ENCODE data around the gene CAST.

Gene CAST

GRCh38 chr5:96636046-96636445, 26.1 kb upstream of the CAST start:
- TF ChIP-seq, protein P1, sequence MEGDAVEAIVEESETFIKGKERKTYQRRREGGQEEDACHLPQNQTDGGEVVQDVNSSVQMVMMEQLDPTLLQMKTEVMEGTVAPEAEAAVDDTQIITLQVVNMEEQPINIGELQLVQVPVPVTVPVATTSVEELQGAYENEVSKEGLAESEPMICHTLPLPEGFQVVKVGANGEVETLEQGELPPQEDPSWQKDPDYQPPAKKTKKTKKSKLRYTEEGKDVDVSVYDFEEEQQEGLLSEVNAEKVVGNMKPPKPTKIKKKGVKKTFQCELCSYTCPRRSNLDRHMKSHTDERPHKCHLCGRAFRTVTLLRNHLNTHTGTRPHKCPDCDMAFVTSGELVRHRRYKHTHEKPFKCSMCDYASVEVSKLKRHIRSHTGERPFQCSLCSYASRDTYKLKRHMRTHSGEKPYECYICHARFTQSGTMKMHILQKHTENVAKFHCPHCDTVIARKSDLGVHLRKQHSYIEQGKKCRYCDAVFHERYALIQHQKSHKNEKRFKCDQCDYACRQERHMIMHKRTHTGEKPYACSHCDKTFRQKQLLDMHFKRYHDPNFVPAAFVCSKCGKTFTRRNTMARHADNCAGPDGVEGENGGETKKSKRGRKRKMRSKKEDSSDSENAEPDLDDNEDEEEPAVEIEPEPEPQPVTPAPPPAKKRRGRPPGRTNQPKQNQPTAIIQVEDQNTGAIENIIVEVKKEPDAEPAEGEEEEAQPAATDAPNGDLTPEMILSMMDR (conservative IDR thresholded peaks at IDR 0.05) = no peak
- H3K27ac ChIP-seq = no peak overlapping the region

DNA sequence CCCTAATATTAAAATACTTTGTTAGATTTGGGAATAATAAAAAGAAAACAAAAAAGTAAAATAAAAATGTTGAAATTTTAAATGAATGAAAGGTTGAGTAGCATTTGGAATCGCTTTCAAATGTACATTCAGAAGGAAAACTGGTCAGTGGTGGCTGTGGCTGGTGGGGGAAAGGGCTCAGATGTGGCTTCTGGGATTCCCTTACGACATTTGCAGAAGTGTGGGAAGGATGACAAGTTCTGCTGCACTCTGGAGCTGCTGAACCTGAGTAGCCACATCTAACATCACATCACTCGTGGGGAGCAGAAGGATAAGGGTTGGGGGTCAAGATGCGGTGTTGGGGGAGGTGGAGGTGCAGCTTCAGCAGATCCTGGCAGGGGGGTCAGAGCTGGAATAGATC, 25.6 kb upstream of the CAST start:
- TF ChIP-seq, protein P1 (conservative IDR thresholded peaks at IDR 0.05) = no peak
- H3K27ac ChIP-seq = no peak overlapping the region

DNA sequence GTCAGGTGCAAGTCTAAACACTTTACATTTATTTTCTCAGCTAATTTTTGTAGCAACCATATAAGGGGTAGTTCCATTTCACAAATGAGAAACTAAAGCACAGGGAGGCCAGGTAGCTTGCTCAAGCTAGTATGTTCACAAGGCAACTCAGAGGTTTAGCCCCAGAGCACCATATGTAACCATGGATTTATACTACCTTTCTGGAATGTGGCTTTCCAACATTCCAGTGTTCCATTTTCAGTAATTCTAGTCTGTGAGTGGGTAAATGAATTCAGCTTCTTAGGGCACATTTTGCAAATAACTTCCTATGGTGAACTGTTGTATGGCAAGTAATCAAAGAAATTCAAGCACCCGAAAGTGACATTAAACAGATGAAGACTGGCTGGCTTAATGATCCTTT, 25.0 kb upstream of the CAST start:
- no peak overlapping the region for H3K27ac ChIP-seq
- TF ChIP-seq, protein P1 (conservative IDR thresholded peaks at IDR 0.05) = no peak

DNA sequence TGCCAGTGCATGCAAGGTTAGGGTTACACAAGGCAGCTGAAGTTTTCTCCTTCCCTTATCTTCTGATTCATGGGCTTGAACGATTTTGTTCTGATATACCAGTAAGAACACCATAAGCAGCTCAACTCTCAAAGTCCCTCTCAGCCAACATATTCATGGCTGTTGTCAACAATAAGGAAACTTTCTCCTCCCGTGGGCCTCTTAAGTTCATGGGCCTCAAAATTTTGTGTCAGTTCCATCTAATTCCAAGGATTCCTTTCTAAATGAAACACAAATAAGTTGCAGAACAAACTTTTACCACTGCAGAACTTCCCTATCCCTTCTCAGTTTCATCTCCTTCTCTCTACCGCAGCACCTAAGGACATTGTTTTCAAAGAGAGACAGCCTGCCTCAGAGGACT, 23.6 kb upstream of the CAST start:
- TF ChIP-seq, protein P1 (conservative IDR thresholded peaks at IDR 0.05) = no peak
- H3K27ac ChIP-seq = no peak overlapping the region

DNA sequence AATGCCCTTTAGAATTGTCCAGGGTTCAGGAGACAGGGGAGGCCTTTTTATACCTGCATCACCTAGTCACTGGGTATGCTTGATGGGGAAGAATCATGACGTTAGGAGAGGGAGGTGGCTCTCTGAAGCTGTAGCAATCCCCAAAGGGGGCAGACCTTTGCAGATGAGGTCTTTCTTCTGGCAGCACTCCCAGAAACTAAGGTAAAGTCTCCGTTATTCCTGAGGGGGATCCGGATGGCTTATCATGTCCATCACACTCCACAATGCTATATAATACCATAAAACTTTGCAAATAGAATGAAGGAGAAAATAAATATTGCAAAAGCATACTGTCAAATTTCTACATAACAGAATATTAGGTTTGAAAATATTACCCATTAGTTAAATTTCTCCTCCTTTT, 21.5 kb upstream of the CAST start:
- H3K27ac ChIP-seq = no peak overlapping the region
- TF ChIP-seq, protein P1 (conservative IDR thresholded peaks at IDR 0.05) = no peak

GRCh38 chr5:96641368-96642280, 20.6 kb upstream of the CAST start:
- H3K27ac ChIP-seq = peak overlapping the region; percentile 20
- TF ChIP-seq, protein P1 (conservative IDR thresholded peaks at IDR 0.05) = no peak

DNA sequence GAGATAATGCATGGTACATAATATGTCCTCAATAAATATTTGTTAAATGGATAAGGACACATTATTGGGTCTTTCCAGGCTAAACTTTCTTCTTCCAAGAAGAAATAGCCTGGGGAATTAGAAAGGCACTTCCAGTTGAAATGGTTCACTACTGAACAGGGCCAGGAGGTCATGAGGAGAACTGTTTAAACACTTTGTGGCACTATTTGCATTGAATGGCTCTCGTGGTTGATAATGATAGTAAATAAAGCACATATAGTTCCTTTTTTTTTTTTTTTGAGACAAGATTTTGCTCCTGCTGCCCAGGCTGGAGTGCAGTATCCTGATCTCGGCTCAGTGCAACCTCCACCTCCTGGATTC, 19.9 kb upstream of the CAST start:
- TF ChIP-seq, protein P1 (conservative IDR thresholded peaks at IDR 0.05) = no peak
- peak overlapping the region; percentile 20 for H3K27ac ChIP-seq

All from VCaP (cell line).